CD4-positive, alpha-beta memory T cell (primary cell): ENCODE data around the gene PRDM9. TPM values are rescaled to one million over a fixed set of nuclear protein-coding genes. Genes with fewer than 3 reads are reported as not detected.
"Not testable (repeated sequence)": the region's sequence is repeated elsewhere in the genome, so short reads cannot be mapped to it uniquely, and the experiment has no call there.

Source experiments
- CTCF ChIA-PET: fragments of 350-600 bp; sonication (Branson Sonifier 250); formaldehyde crosslinking; loops from one replicate; lab custom pipeline; 2021; ENCODE audit warnings: inconsistent platforms; ENCODE audit not compliant: partially characterized antibody; lab: Charles Lee
- POLR2A ChIA-PET: fragments of 350-600 bp; sonication (Branson Sonifier 250); formaldehyde crosslinking; loops from one replicate; lab custom pipeline; 2021; ENCODE audit not compliant: partially characterized antibody; lab: Charles Lee
- DNase-seq, 5 donors: peaks; one replicate each; pipeline versions ENCODE4 v3.0.0 to v3.0.0-alpha.2; 2020 to 2022; ENCODE audit warnings: mixed read lengths in 1 of 5
- H3K27ac ChIP-seq: one replicate; pipeline ENCODE4 v1.7.0; 2013; ENCODE audit warnings: low read depth, low read length
- H3K27me3 ChIP-seq: 2 replicates; pipeline ENCODE4 v1.7.0; 2013; ENCODE audit warnings: mild to moderate bottlenecking, low read length, moderate library complexity; ENCODE audit not compliant: insufficient read depth
- H3K36me3 ChIP-seq: 2 replicates; pipeline ENCODE4 v1.7.0; 2013; ENCODE audit warnings: mild to moderate bottlenecking, low read length, moderate library complexity; ENCODE audit not compliant: insufficient read depth
- H3K4me1 ChIP-seq: 2 replicates; pipeline ENCODE4 v1.7.0; 2013; ENCODE audit warnings: mild to moderate bottlenecking, low read length, moderate library complexity; ENCODE audit not compliant: insufficient read depth
- H3K4me3 ChIP-seq, 2 donors: one replicate each; pipeline ENCODE4 v1.7.0; 2013; ENCODE audit warnings: low read length in 2 of 2, mild to moderate bottlenecking in 1 of 2
- H3K9me3 ChIP-seq, 2 donors: one replicate each; pipeline ENCODE4 v1.7.0; 2013; ENCODE audit warnings: low read length in 2 of 2, control low read depth in 1 of 2; ENCODE audit not compliant: control insufficient read depth in 1 of 2
- H3K27ac Mint-ChIP-seq, 7 donors: one replicate each; pipeline ENCODE4 v1.8.0; 2020 to 2021; ENCODE audit warnings: mixed read lengths in 7 of 7, mild to moderate bottlenecking in 6 of 7, inconsistent platforms in 3 of 7, moderate library complexity in 3 of 7
- H3K27me3 Mint-ChIP-seq, 2 donors: one replicate each; pipeline ENCODE4 v1.8.0; 2020 to 2021; ENCODE audit warnings: mixed read lengths in 2 of 2
- H3K36me3 Mint-ChIP-seq, 2 donors: one replicate each; pipeline ENCODE4 v1.8.0; 2020 to 2021; ENCODE audit warnings: mixed read lengths in 2 of 2, inconsistent platforms in 1 of 2, mild to moderate bottlenecking in 1 of 2
- H3K4me1 Mint-ChIP-seq, 4 donors: one replicate each; pipeline ENCODE4 v1.8.0; 2020 to 2021; ENCODE audit warnings: mixed read lengths in 4 of 4, mild to moderate bottlenecking in 1 of 4
- H3K4me3 Mint-ChIP-seq, 8 donors: one replicate each; pipeline ENCODE4 v1.8.0; 2020 to 2021; ENCODE audit warnings: mixed read lengths in 8 of 8, mild to moderate bottlenecking in 7 of 8, moderate library complexity in 6 of 8, inconsistent platforms in 3 of 8
- H3K9me3 Mint-ChIP-seq, 8 donors: one replicate each; pipeline ENCODE4 v1.8.0; 2020 to 2021; ENCODE audit warnings: mixed read lengths in 8 of 8, mild to moderate bottlenecking in 5 of 8, inconsistent platforms in 3 of 8, moderate library complexity in 1 of 8
- intact Hi-C: fragments of 100-400 bp; cut with micrococcal nuclease; formaldehyde crosslinking; loops from one replicate; pipeline ENCODE4 v1.15.1; 2023
- polyA plus RNA-seq, 2 donors: library from polyadenylated mRNA; unstranded; fragments of 300-500 nt; fragmentation: Illumina TruSeq; gene quantifications; one replicate each; pipeline ENCODE4 v1.2.3, GENCODE V29; 2021
- total RNA-seq, 2 experiments: library from RNA; stranded (reverse); gene quantifications; one replicate each; pipeline ENCODE4 v1.2.3, GENCODE V29; 2021

Gene PRDM9
- total and polyA plus RNA-seq, 4 experiments from 2014 or later = not detected

- ChIA-PET CTCF (no interaction called here), POLR2A (no interaction called here)
- H3K4me3 Mint-ChIP-seq = no peak overlapping the region
Measured at GRCh38 chr5:23476580-23476979, 30.8 kb upstream of the PRDM9 start.

GRCh38 chr5:23482642-23483041, 24.8 kb upstream of the PRDM9 start:
- POLR2A ChIA-PET = no interaction called here
- intact Hi-C loops = no loop called here

More at GRCh38 chr5:23476580-23476979, 30.8 kb upstream of the PRDM9 start:
- no peak for DNase-seq
- no peak overlapping the region for H3K27ac ChIP-seq
- no peaks in the 10 kb centered on the region for H3K36me3 Mint-ChIP-seq
- intact Hi-C loops = no loop called here
- no peak overlapping the region for H3K27ac Mint-ChIP-seq
- no peak overlapping the region for H3K4me3 ChIP-seq
- peaks cover 3 to 12% (median 6%) of the 10 kb centered on the region in 8 donors for H3K9me3 Mint-ChIP-seq
- H3K4me1 ChIP-seq = no peaks in the 10 kb centered on the region
- no peaks in the 10 kb centered on the region for H3K4me1 Mint-ChIP-seq
- H3K36me3 ChIP-seq = no peaks in the 10 kb centered on the region
- H3K27me3 Mint-ChIP-seq = no peaks in the 10 kb centered on the region
- H3K27me3 ChIP-seq = no peaks in the 10 kb centered on the region
- no peaks in the 10 kb centered on the region for H3K9me3 ChIP-seq

GRCh38 chr5:23483090-23483489, 24.3 kb upstream of the PRDM9 start:
- H3K4me3 ChIP-seq = no peak overlapping the region
- no peaks in the 10 kb centered on the region for H3K4me1 Mint-ChIP-seq
- H3K27ac ChIP-seq = no peak overlapping the region
- H3K27ac Mint-ChIP-seq = no peak overlapping the region
- no peaks in the 10 kb centered on the region for H3K9me3 ChIP-seq
- H3K4me3 Mint-ChIP-seq = no peak overlapping the region
- POLR2A ChIA-PET = no interaction called here
- no peak for DNase-seq
- H3K27me3 Mint-ChIP-seq = no peaks in the 10 kb centered on the region
- peaks cover under 1 to 24% (median 13%) of the 10 kb centered on the region in 8 donors for H3K9me3 Mint-ChIP-seq
- no peaks in the 10 kb centered on the region for H3K36me3 ChIP-seq
- H3K36me3 Mint-ChIP-seq = no peaks in the 10 kb centered on the region
- CTCF ChIA-PET = no interaction called here
- intact Hi-C loops = no loop called here
- H3K4me1 ChIP-seq = no peaks in the 10 kb centered on the region
- no peaks in the 10 kb centered on the region for H3K27me3 ChIP-seq

More at GRCh38 chr5:23482642-23483041, 24.8 kb upstream of the PRDM9 start:
- no peak overlapping the region for H3K4me3 Mint-ChIP-seq
- Histone ChIP-seq H3K9me3 (no peaks in the 10 kb centered on the region), H3K27me3 (no peaks in the 10 kb centered on the region), H3K27ac (no peak overlapping the region), H3K4me1 (no peaks in the 10 kb centered on the region), H3K4me3 (no peak overlapping the region), H3K36me3 (no peaks in the 10 kb centered on the region)
- H3K36me3 Mint-ChIP-seq = no peaks in the 10 kb centered on the region
- CTCF ChIA-PET = no interaction called here
- H3K27ac Mint-ChIP-seq = no peak overlapping the region
- peaks cover 4 to 22% (median 12%) of the 10 kb centered on the region in 8 donors for H3K9me3 Mint-ChIP-seq
- DNase-seq = no peak
- H3K27me3 Mint-ChIP-seq = no peaks in the 10 kb centered on the region
- no peaks in the 10 kb centered on the region for H3K4me1 Mint-ChIP-seq

GRCh38 chr5:23484096-23484495, 23.3 kb upstream of the PRDM9 start:
- no peak overlapping the region for H3K4me3 ChIP-seq
- no peak overlapping the region for H3K27ac ChIP-seq
- CTCF ChIA-PET = no interaction called here

GRCh38 chr5:23486227-23486626, 21.2 kb upstream of the PRDM9 start:
- H3K9me3 Mint-ChIP-seq = peaks cover 0 to 39% (median 19%) of the 10 kb centered on the region in 8 donors
- H3K27me3 ChIP-seq, H3K4me3 Mint-ChIP-seq, H3K4me1 Mint-ChIP-seq, H3K27ac ChIP-seq, H3K9me3 ChIP-seq, H3K4me1 ChIP-seq, H3K27ac Mint-ChIP-seq, CTCF ChIA-PET, DNase-seq, intact Hi-C loops, H3K27me3 Mint-ChIP-seq, H3K36me3 ChIP-seq, H3K36me3 Mint-ChIP-seq, POLR2A ChIA-PET, H3K4me3 ChIP-seq: not testable (repeated sequence)

More at GRCh38 chr5:23484096-23484495, 23.3 kb upstream of the PRDM9 start:
- Histone ChIP-seq H3K4me1 (no peaks in the 10 kb centered on the region), H3K27me3 (no peaks in the 10 kb centered on the region), H3K36me3 (no peaks in the 10 kb centered on the region), H3K9me3 (no peaks in the 10 kb centered on the region)
- DNase-seq = no peak
- intact Hi-C loops = no loop called here
- Mint-ChIP-seq H3K9me3 (peaks cover 0 to 28% (median 13%) of the 10 kb centered on the region in 8 donors), H3K4me1 (no peaks in the 10 kb centered on the region), H3K36me3 (no peaks in the 10 kb centered on the region), H3K27me3 (no peaks in the 10 kb centered on the region), H3K27ac (no peak overlapping the region), H3K4me3 (no peak overlapping the region)
- POLR2A ChIA-PET = no interaction called here

GRCh38 chr5:23490993-23491392, 16.4 kb upstream of the PRDM9 start:
- DNase-seq = no peak
- no peak overlapping the region for H3K4me3 Mint-ChIP-seq
- no peaks in the 10 kb centered on the region for H3K36me3 Mint-ChIP-seq
- Histone ChIP-seq H3K27me3 (no peaks in the 10 kb centered on the region), H3K9me3 (no peaks in the 10 kb centered on the region), H3K4me1 (no peaks in the 10 kb centered on the region), H3K4me3 (no peak overlapping the region), H3K27ac (no peak overlapping the region), H3K36me3 (no peaks in the 10 kb centered on the region)
- peaks cover 0 to 42% (median 26%) of the 10 kb centered on the region in 8 donors for H3K9me3 Mint-ChIP-seq
- intact Hi-C loops = no loop called here
- no peaks in the 10 kb centered on the region for H3K4me1 Mint-ChIP-seq
- POLR2A ChIA-PET = no interaction called here
- CTCF ChIA-PET = no interaction called here
- H3K27ac Mint-ChIP-seq = no peak overlapping the region
- H3K27me3 Mint-ChIP-seq = no peaks in the 10 kb centered on the region

- H3K4me3 Mint-ChIP-seq = no peak overlapping the region
- H3K27me3 ChIP-seq = no peaks in the 10 kb centered on the region
- H3K36me3 ChIP-seq = no peaks in the 10 kb centered on the region
- H3K4me1 ChIP-seq = no peaks in the 10 kb centered on the region
- no peaks in the 10 kb centered on the region for H3K9me3 ChIP-seq
- CTCF ChIA-PET = no interaction called here
- H3K4me1 Mint-ChIP-seq = no peaks in the 10 kb centered on the region
- no peak overlapping the region for H3K4me3 ChIP-seq
- no peaks in the 10 kb centered on the region for H3K27me3 Mint-ChIP-seq
- no peak overlapping the region for H3K27ac Mint-ChIP-seq
- intact Hi-C loops = no loop called here
- H3K9me3 Mint-ChIP-seq = peaks cover 0 to 32% (median 16%) of the 10 kb centered on the region in 8 donors
- POLR2A ChIA-PET = no interaction called here
- no peak overlapping the region for H3K27ac ChIP-seq
- no peak for DNase-seq
- no peaks in the 10 kb centered on the region for H3K36me3 Mint-ChIP-seq
Measured at GRCh38 chr5:23494558-23494957, 12.9 kb upstream of the PRDM9 start.

GRCh38 chr5:23496576-23496975, 10.8 kb upstream of the PRDM9 start:
- no peak overlapping the region for H3K27ac ChIP-seq
- Mint-ChIP-seq H3K4me3 (no peak overlapping the region), H3K27me3 (no peaks in the 10 kb centered on the region), H3K4me1 (no peaks in the 10 kb centered on the region), H3K27ac (no peak overlapping the region), H3K9me3 (peaks cover 1 to 22% (median 7%) of the 10 kb centered on the region in 8 donors), H3K36me3 (no peaks in the 10 kb centered on the region)
- no peak overlapping the region for H3K4me3 ChIP-seq
- no peaks in the 10 kb centered on the region for H3K4me1 ChIP-seq
- CTCF ChIA-PET = no interaction called here
- no peak for DNase-seq
- no peaks in the 10 kb centered on the region for H3K36me3 ChIP-seq
- POLR2A ChIA-PET = no interaction called here
- no peaks in the 10 kb centered on the region for H3K9me3 ChIP-seq
- no peaks in the 10 kb centered on the region for H3K27me3 ChIP-seq
- intact Hi-C loops = no loop called here
